VCaP (cell line): ENCODE measurements around the gene UBE2K.
"Not testable (repeated sequence)": the region's sequence is repeated elsewhere in the genome, so short reads cannot be mapped to it uniquely, and the experiment has no call there.

ENCODE experiments used
- H3K27ac ChIP-seq: fragments of 450-650 bp; 2 replicates; pipeline ENCODE4 v1.5.1; 2017
- CTCF ChIP-seq: fragments of 450-650 bp; conservative IDR thresholded peaks from 2 replicates; pipeline ENCODE4 v1.5.1; 2017; ENCODE audit warnings: mild to moderate bottlenecking, moderate library complexity

The UBE2K gene

GRCh38 chr4:39712819-39713607, 15.1 kb downstream of the UBE2K start:
- no peak for TF ChIP-seq CTCF
- no peak overlapping the region for H3K27ac ChIP-seq

- TF ChIP-seq CTCF, result no peak
- H3K27ac ChIP-seq, result no peak overlapping the region
These were observed 15.8 kb downstream of the UBE2K start for GRCh38 chr4:39713691-39714090.

- no peak for TF ChIP-seq CTCF
- H3K27ac ChIP-seq, result no peak overlapping the region
These were observed 16.2 kb downstream of the UBE2K start for GRCh38 chr4:39714166-39714565.

GRCh38 chr4:39715788-39716187, 17.9 kb downstream of the UBE2K start:
- TF ChIP-seq CTCF, result no peak

GRCh38 chr4:39716356-39716755, 18.4 kb downstream of the UBE2K start:
- TF ChIP-seq CTCF, result no peak
- H3K27ac ChIP-seq, result no peak overlapping the region

More at GRCh38 chr4:39715788-39716187, 17.9 kb downstream of the UBE2K start:
- no peak overlapping the region for H3K27ac ChIP-seq

GRCh38 chr4:39717743-39718142, 19.8 kb downstream of the UBE2K start:
- H3K27ac ChIP-seq, result not testable (repeated sequence)

GRCh38 chr4:39718366-39719323, 20.7 kb downstream of the UBE2K start:
- TF ChIP-seq CTCF, result no peak
- no peak overlapping the region for H3K27ac ChIP-seq
